Activated T-helper 2 cell treated with anti-CD3 and anti-CD28 coated beads, Interferon-gamma antibody, Interleukin-2, Interleukin-4, amounts not matched to agents 10 μg/mL and 5 μg/mL and 100 μg/mL, durations not matched to agents 14 hours and 24 hours and 36 hours (primary cell): ENCODE measurements around the gene QARS1. TPM values are rescaled to one million over a fixed set of nuclear protein-coding genes. Genes with fewer than 3 reads are reported as not detected.

ENCODE experiments used
- DNase-seq: peaks from one replicate; pipeline ENCODE4 v3.0.0; 2021; ENCODE audit warnings: low spot score
- H3K27ac Mint-ChIP-seq: one replicate; pipeline ENCODE4 v1.8.0; 2021; ENCODE audit warnings: mixed read lengths
- H3K27me3 Mint-ChIP-seq: one replicate; pipeline ENCODE4 v1.8.0; 2021; ENCODE audit warnings: low read depth, mixed read lengths
- H3K36me3 Mint-ChIP-seq: one replicate; pipeline ENCODE4 v1.8.0; 2021; ENCODE audit warnings: low read depth, mixed read lengths
- H3K4me1 Mint-ChIP-seq: one replicate; pipeline ENCODE4 v1.8.0; 2021; ENCODE audit warnings: low read depth, mixed read lengths
- H3K4me3 Mint-ChIP-seq: one replicate; pipeline ENCODE4 v1.8.0; 2021; ENCODE audit warnings: low read depth, mild to moderate bottlenecking, moderate library complexity, mixed read lengths
- H3K9me3 Mint-ChIP-seq: one replicate; pipeline ENCODE4 v1.8.0; 2021; ENCODE audit warnings: mixed read lengths
- intact Hi-C: fragments of 100-400 bp; cut with micrococcal nuclease; formaldehyde crosslinking; loops from one replicate; pipeline ENCODE4 v1.15.1; 2023
- total RNA-seq: library from RNA; stranded (reverse); gene quantifications from 2 replicates; pipeline ENCODE4 v1.2.3, GENCODE V29; 2022

QARS1 gene
- total RNA-seq, 1 donor from 2014 or later = 226 TPM

DNA sequence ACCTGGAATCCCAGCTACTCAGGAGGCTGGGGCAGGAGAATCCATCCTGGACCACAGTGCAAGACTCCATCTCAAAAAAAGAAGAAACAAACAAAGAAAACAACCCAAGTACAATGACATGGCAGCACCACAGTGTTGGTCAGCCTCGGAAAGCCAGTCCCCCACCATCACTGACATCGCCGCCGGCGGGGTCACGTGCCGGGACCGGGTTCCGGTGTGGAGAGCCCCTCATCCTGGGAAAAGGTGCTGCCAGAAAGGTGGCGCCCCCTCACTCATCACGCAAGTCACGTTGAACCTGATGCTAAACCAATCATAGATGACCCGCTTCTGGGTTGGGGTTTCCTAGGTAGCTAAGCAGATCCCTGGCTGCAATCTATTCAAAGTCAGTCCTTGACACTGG is 28.4 kb downstream of the QARS1 start:
- no peak for DNase-seq
- Mint-ChIP-seq H3K36me3 (peaks cover 58% of the 10 kb centered on the region), H3K27ac (no peak overlapping the region), H3K4me1 (peaks cover 4% of the 10 kb centered on the region), H3K27me3 (no peaks in the 10 kb centered on the region), H3K9me3 (no peaks in the 10 kb centered on the region), H3K4me3 (no peak overlapping the region)
- intact Hi-C loops = no loop called here

DNA sequence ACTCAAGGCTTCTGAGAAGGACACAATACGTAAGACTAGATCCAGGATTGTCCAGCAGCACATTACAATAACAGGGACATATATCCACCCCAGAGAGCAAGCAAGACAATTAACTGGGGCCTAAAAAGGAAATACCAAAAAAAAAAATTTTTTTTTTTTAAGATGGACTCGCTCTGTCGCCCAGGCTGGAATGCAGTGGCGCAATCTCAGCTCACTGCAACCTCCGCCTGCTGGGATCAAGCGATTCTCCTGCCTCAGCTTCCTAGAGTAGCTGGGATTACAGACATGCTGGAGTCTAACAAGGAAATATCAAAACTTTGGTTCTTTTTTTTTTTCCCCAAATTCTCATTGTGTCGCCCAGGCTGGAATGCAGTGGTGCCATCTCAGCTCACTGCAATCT is 46.5 kb downstream of the QARS1 start:
- Mint-ChIP-seq H3K4me3 (no peak overlapping the region), H3K27me3 (no peaks in the 10 kb centered on the region), H3K36me3 (peaks cover 44% of the 10 kb centered on the region), H3K9me3 (no peaks in the 10 kb centered on the region), H3K4me1 (no peaks in the 10 kb centered on the region), H3K27ac (no peak overlapping the region)
- no peak for DNase-seq
- intact Hi-C loops = no loop called here

DNA sequence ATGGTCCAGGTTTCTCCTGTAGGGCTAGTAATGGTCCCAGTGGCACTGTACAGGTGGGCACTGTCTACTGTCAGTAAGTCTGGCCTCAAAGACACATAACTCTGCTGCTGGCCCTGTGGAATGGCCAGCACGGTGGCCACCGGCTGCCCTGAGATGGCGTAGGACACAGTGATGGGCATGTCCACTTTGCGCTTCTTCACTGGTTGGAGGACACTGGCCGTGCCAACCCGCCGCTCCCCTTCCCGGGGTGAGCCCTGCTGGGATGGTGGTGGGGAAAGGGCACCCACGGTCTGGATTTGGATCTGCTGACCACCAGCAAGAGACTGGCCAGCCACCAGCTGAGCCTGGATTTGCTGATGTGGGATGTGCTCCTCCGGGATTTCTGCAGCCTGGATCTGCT is 47.3 kb downstream of the QARS1 start:
- Mint-ChIP-seq H3K4me1 (no peaks in the 10 kb centered on the region), H3K27me3 (no peaks in the 10 kb centered on the region), H3K9me3 (no peaks in the 10 kb centered on the region), H3K36me3 (peaks cover 48% of the 10 kb centered on the region), H3K27ac (no peak overlapping the region), H3K4me3 (no peak overlapping the region)
- intact Hi-C loops = no loop called here
- no peak for DNase-seq

DNA sequence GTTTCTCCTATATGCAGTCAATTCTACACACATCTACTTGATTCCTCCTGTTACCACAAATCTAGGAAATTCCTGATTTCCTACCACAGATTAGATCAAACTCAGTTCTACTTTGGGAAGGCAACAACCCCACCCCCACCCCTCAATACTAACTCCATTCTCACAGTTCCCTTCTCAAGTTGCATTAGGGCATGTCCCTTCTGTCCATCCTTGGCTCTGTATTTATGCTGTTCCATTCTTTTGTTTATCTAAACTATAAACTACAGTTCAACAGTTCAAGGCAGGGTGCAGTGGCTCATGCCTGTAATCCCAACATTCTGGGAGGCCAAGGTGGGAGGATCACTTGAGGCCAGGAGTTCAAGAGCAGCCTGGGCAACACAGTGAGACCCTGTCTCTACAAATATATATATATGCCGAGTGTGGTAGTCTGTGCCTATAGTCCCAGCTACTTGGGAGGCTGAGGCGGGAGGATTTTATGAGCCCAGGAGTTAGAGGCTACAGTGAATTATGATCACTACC is 50.2 kb downstream of the QARS1 start:
- Mint-ChIP-seq H3K4me3 (no peak overlapping the region), H3K9me3 (no peaks in the 10 kb centered on the region), H3K27ac (no peak overlapping the region), H3K27me3 (no peaks in the 10 kb centered on the region), H3K36me3 (peaks cover 63% of the 10 kb centered on the region), H3K4me1 (no peaks in the 10 kb centered on the region)
- DNase-seq = no peak
- intact Hi-C loops = no loop called here

DNA sequence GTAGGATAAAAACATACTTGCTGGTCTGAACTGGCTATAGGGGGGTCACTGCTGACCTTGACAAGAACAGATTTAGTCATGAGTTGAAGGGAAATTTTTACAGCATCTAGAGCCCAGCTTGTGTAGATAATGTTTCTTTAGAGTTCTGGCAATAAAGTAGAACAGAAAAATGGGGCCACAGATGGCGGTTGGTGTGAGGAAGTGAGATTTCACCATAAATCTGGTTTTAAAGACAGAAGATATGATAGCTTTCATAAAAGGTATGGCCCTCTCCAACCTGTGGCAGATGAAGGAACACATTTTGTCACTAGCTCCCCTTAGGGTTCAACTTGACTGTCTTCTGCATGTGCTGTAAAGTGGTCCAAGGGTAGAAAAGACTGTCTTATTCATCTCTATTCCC is 51.0 kb downstream of the QARS1 start:
- intact Hi-C loops = no loop called here
- Mint-ChIP-seq H3K36me3 (peaks cover 67% of the 10 kb centered on the region), H3K4me1 (no peaks in the 10 kb centered on the region), H3K9me3 (no peaks in the 10 kb centered on the region), H3K27ac (no peak overlapping the region), H3K27me3 (no peaks in the 10 kb centered on the region), H3K4me3 (no peak overlapping the region)
- no peak for DNase-seq

Other genes with a start within 250 kb of the QARS1 start
- 16.2 and 19.0 TPM in 2 replicates for gene SLC25A20, start 205.9 kb downstream of the QARS1 start, total RNA-seq
- 156 and 163 TPM in 2 replicates for gene ARIH2, start 185.9 kb downstream of the QARS1 start, total RNA-seq
- gene P4HTM, start 114.5 kb downstream of the QARS1 start, total RNA-seq = 37.8 and 39.1 TPM in 2 replicates
- 161 and 167 TPM in 2 replicates for gene WDR6, start 97.4 kb downstream of the QARS1 start, total RNA-seq
- gene DALRD3, start 86.2 kb downstream of the QARS1 start, total RNA-seq = 30.4 and 30.5 TPM in 2 replicates
- 118 and 120 TPM in 2 replicates for gene NDUFAF3, start 82.6 kb downstream of the QARS1 start, total RNA-seq
- 412 and 416 TPM in 2 replicates for gene IMPDH2, start 75.4 kb downstream of the QARS1 start, total RNA-seq
- gene QRICH1, start 10.7 kb downstream of the QARS1 start, total RNA-seq = 145 and 164 TPM in 2 replicates
- gene USP19, start 16.1 kb upstream of the QARS1 start, total RNA-seq = 47.9 and 54.8 TPM in 2 replicates
- gene LAMB2, start 28.3 kb upstream of the QARS1 start, total RNA-seq = 0.34 TPM in 1 of 2 replicates, not detected in the other
- 24.4 and 24.9 TPM in 2 replicates for gene CCDC71, start 61.6 kb upstream of the QARS1 start, total RNA-seq
- gene KLHDC8B, start 66.8 kb upstream of the QARS1 start, total RNA-seq = 2.5 and 2.6 TPM in 2 replicates
- gene C3orf62, start 172.5 kb upstream of the QARS1 start, total RNA-seq = 7.7 and 7.8 TPM in 2 replicates
- 78.6 and 82.7 TPM in 2 replicates for gene USP4, start 235.3 kb upstream of the QARS1 start, total RNA-seq